Measurements from ENCODE around the gene PPIE. TPM values are rescaled to one million over a fixed set of nuclear protein-coding genes. Genes with fewer than 3 reads are reported as not detected.

The PPIE gene
- total and polyA plus RNA-seq, 7 experiments from 2014 or later, result 52.3 to 119 (median 72.7) TPM

DNA sequence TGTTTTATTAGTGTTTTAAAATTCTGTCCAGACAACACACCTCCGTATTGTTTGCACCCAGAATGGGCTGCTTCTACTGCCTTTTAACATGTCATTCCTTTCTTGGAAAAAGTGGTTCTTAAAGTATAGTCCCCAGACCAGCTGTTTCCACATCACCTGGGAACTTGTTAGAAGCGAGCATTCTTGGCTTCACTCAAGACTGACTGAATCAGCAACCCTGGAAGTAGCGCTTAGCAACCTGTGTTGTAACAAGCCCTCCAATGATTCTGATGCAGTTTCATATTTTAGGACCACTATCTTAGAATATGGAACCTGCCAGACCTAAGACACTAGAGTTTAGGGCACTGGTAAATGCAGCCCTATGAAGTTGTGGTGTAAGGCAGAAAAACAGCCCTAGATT lies 6.0 kb upstream of the PPIE start:
- H3K27me3 ChIP-seq (ENCODE audit: control insufficient read depth in 2 of 2, insufficient read depth in 2 of 2, low read length in 2 of 2), result peaks cover 0 to 4% of the 10 kb centered on the region in 2 donors

GRCh38 chr1:39733161-39733560 lies 5.5 kb upstream of the PPIE start:
- H3K4me3 Mint-ChIP-seq, result no peak overlapping the region
- ChIA-PET POLR2A (no interaction called here), CTCF (interaction anchor here (0.7 kb wide), 1 partner anchor 167 kb away, joined by 3 read pairs; no protein-coding TSS in a partner anchor)

More for the DNA sequence above, 6.0 kb upstream of the PPIE start:
- ATAC-seq, result no peak
- H3K36me3 ChIP-seq (ENCODE audit: control insufficient read depth in 2 of 3, insufficient read depth in 3 of 3, low read length in 3 of 3), result no peaks in the 10 kb centered on the region
- CTCF ChIA-PET, result no interaction called here
- peaks cover 44 to 64% (median 52%) of the 10 kb centered on the region in 5 donors for H3K27me3 Mint-ChIP-seq
- POLR2A ChIA-PET, result no interaction called here
- H3K4me1 ChIP-seq (ENCODE audit: control insufficient read depth in 2 of 2, insufficient read depth in 2 of 2, low read length in 2 of 2), result peaks cover 0 to under 1% of the 10 kb centered on the region in 2 donors
- peaks cover 0 to 6% (median 3%) of the 10 kb centered on the region in 5 donors for H3K36me3 Mint-ChIP-seq
- no peak overlapping the region for H3K4me3 ChIP-seq (ENCODE audit: low read length)
- DNase-seq, result no peak
- peaks cover 0 to 7% (median 0%) of the 10 kb centered on the region in 11 donors for H3K9me3 Mint-ChIP-seq
- peaks cover 0 to 19% (median 5%) of the 10 kb centered on the region in 7 donors for H3K4me1 Mint-ChIP-seq
- no peak overlapping the region for H3K4me3 Mint-ChIP-seq
- no peak overlapping the region for H3K27ac Mint-ChIP-seq
- H3K27ac ChIP-seq (ENCODE audit: low read depth, low read length), result no peak overlapping the region
- intact Hi-C loops (cut with micrococcal nuclease), result loop anchor here in 1 of 2 donors (10.0 kb wide), 1 partner anchor 302 kb away; no protein-coding TSS in a partner anchor
- H3K9me3 ChIP-seq (ENCODE audit: control insufficient read depth in 2 of 3, low read length in 3 of 3), result no peaks in the 10 kb centered on the region

DNA sequence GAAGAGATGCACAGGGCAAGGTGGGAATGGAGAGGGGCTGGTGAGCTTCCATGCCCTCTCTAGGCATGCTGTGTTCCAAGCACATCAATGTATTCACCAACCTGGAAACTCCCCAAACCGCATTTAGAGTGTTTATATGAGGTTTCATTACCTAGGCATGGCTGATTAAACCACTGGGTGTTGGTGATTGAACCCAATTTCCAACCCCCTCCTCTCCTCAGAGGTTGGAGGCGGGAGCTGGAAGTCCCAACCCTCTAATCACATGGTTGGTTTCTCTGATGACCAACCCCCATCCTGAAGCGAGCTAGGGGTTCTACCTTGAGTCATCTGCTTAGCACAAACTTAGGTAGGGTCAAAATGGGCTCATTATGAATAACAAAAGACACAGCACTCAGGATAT lies 3.0 kb upstream of the PPIE start:
- peaks cover 16 to 34% (median 24%) of the 10 kb centered on the region in 5 donors for H3K27me3 Mint-ChIP-seq
- peaks cover 16 to 35% (median 29%) of the 10 kb centered on the region in 7 donors for H3K4me1 Mint-ChIP-seq
- ChIA-PET POLR2A (interaction anchor here (1.9 kb wide), 1 partner anchor 10 kb away, joined by 5 read pairs; no protein-coding TSS in a partner anchor), CTCF (interaction anchor here (0.8 to 2.2 kb wide), 3 partner anchors 16 to 129 kb away, joined by 3 to 9 read pairs (median 3); partner anchors contain the start of gene NT5C1A)
- no peak overlapping the region for H3K27ac ChIP-seq (ENCODE audit: low read depth, low read length)
- H3K36me3 ChIP-seq (ENCODE audit: control insufficient read depth in 2 of 3, insufficient read depth in 3 of 3, low read length in 3 of 3), result peaks cover 0 to 7% (median 0%) of the 10 kb centered on the region in 3 experiments
- DNase-seq (no peak), ATAC-seq (no peak)
- H3K27ac Mint-ChIP-seq, result no peak overlapping the region
- intact Hi-C loops (cut with micrococcal nuclease), result loop anchor here (5.0 to 10.0 kb wide), 3 partner anchors 52 to 522 kb away; partner anchors contain the start of genes BMP8B (in 1 of the 2) and ZMPSTE24 (in 1 of the 2)
- no peak overlapping the region for H3K4me3 Mint-ChIP-seq
- no peak overlapping the region for H3K4me3 ChIP-seq (ENCODE audit: low read length)
- H3K4me1 ChIP-seq (ENCODE audit: control insufficient read depth in 2 of 2, insufficient read depth in 2 of 2, low read length in 2 of 2), result peaks cover 16 to 17% of the 10 kb centered on the region in 2 donors
- peaks cover 0 to 7% (median 0%) of the 10 kb centered on the region in 11 donors for H3K9me3 Mint-ChIP-seq
- no peaks in the 10 kb centered on the region for H3K9me3 ChIP-seq (ENCODE audit: control insufficient read depth in 2 of 3, low read length in 3 of 3)
- no peaks in the 10 kb centered on the region for H3K27me3 ChIP-seq (ENCODE audit: control insufficient read depth in 2 of 2, insufficient read depth in 2 of 2, low read length in 2 of 2)
- H3K36me3 Mint-ChIP-seq, result peaks cover 0 to 13% (median 6%) of the 10 kb centered on the region in 5 donors

More at GRCh38 chr1:39733161-39733560, 5.5 kb upstream of the PPIE start:
- no peak for ATAC-seq
- Histone ChIP-seq H3K4me3 (ENCODE audit: low read length) (no peak overlapping the region), H3K36me3 (ENCODE audit: control insufficient read depth in 2 of 3, insufficient read depth in 3 of 3, low read length in 3 of 3) (no peaks in the 10 kb centered on the region), H3K27me3 (ENCODE audit: control insufficient read depth in 2 of 2, insufficient read depth in 2 of 2, low read length in 2 of 2) (peaks cover 0 to under 1% of the 10 kb centered on the region in 2 donors), H3K27ac (ENCODE audit: low read depth, low read length) (no peak overlapping the region), H3K9me3 (ENCODE audit: control insufficient read depth in 2 of 3, low read length in 3 of 3) (no peaks in the 10 kb centered on the region), H3K4me1 (ENCODE audit: control insufficient read depth in 2 of 2, insufficient read depth in 2 of 2, low read length in 2 of 2) (peaks cover 3 to 5% of the 10 kb centered on the region in 2 donors)
- DNase-seq, result no peak
- Mint-ChIP-seq H3K9me3 (peaks cover 0 to 7% (median 0%) of the 10 kb centered on the region in 11 donors), H3K27ac (no peak overlapping the region), H3K4me1 (peaks cover 0 to 17% (median 7%) of the 10 kb centered on the region in 7 donors), H3K27me3 (peaks cover 40 to 60% (median 48%) of the 10 kb centered on the region in 5 donors), H3K36me3 (peaks cover 0 to 6% (median 3%) of the 10 kb centered on the region in 5 donors)
- intact Hi-C loops (cut with micrococcal nuclease), result loop anchor here in 1 of 2 donors (10.0 kb wide), 1 partner anchor 302 kb away; no protein-coding TSS in a partner anchor

DNA sequence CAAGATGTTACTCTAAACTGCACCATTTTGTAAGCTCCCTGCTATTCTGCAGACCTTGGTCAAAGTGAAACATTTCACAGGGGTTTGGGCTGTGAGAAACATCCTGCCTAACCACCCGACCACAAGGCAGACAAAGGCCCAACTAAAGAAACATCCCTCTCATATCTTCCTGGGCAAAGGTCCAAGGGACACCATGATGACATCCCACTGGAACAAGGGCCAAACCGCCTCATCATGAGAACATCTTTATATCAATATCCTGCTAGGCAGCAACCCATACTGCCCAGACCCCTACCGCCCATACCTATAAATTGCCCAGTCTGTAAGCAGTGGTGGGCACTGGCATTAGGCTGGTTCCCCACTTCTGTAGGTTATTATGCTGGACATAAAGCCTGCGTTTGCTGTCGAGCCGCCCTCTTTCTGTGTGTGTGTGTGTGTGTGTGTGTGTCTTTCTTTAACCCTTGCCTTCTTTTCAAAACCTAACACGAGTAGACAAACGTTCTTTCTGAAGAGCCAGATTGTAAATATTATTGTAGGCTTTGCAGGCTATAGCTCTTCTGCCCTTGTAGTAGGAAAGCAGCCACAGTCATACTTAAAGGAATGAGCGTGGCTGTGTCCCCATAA lies 1.0 kb upstream of the PPIE start:
- H3K4me1 Mint-ChIP-seq, result peaks cover 21 to 44% (median 38%) of the 10 kb centered on the region in 7 donors
- peak overlapping the region in 4 of 9 donors; percentile 58 to 97 (median 95) for H3K27ac Mint-ChIP-seq
- Histone ChIP-seq H3K9me3 (ENCODE audit: control insufficient read depth in 2 of 3, low read length in 3 of 3) (no peaks in the 10 kb centered on the region), H3K27me3 (ENCODE audit: control insufficient read depth in 2 of 2, insufficient read depth in 2 of 2, low read length in 2 of 2) (no peaks in the 10 kb centered on the region), H3K4me1 (ENCODE audit: control insufficient read depth in 2 of 2, insufficient read depth in 2 of 2, low read length in 2 of 2) (peaks cover 16 to 17% of the 10 kb centered on the region in 2 donors), H3K27ac (ENCODE audit: low read depth, low read length) (no peak overlapping the region), H3K36me3 (ENCODE audit: control insufficient read depth in 2 of 3, insufficient read depth in 3 of 3, low read length in 3 of 3) (peaks cover 9 to 23% (median 12%) of the 10 kb centered on the region in 3 experiments), H3K4me3 (ENCODE audit: low read length) (no peak overlapping the region)
- intact Hi-C loops (cut with micrococcal nuclease), result loop anchor here (1.0 to 10.0 kb wide), 7 partner anchors 17 to 865 kb away; partner anchors contain the start of genes HPCAL4 (in 2 of the 2), BMP8B (in 1 of the 2), MYCBP (in 1 of the 2) and PABPC4 (in 1 of the 2)
- H3K36me3 Mint-ChIP-seq, result peaks cover 10 to 23% (median 13%) of the 10 kb centered on the region in 5 donors
- ChIA-PET CTCF (interaction anchor here (0.6 to 1.6 kb wide), 5 partner anchors 63 to 795 kb away, joined by 3 to 10 read pairs (median 4); partner anchors contain the start of gene NT5C1A), POLR2A (interaction anchor here (0.7 to 1.9 kb wide), 10 partner anchors 9 to 1084 kb away, joined by 3 to 6 read pairs (median 4); partner anchors contain the start of genes NDUFS5 and PABPC4)
- peaks cover 0 to 7% (median 0%) of the 10 kb centered on the region in 11 donors for H3K9me3 Mint-ChIP-seq
- ATAC-seq, result no peak
- peak overlapping the region in 9 of 10 donors; percentile 1 to 98 (median 86) for H3K4me3 Mint-ChIP-seq
- DNase-seq, result no peak
- H3K27me3 Mint-ChIP-seq, result peaks cover 9 to 26% (median 18%) of the 10 kb centered on the region in 5 donors

DNA sequence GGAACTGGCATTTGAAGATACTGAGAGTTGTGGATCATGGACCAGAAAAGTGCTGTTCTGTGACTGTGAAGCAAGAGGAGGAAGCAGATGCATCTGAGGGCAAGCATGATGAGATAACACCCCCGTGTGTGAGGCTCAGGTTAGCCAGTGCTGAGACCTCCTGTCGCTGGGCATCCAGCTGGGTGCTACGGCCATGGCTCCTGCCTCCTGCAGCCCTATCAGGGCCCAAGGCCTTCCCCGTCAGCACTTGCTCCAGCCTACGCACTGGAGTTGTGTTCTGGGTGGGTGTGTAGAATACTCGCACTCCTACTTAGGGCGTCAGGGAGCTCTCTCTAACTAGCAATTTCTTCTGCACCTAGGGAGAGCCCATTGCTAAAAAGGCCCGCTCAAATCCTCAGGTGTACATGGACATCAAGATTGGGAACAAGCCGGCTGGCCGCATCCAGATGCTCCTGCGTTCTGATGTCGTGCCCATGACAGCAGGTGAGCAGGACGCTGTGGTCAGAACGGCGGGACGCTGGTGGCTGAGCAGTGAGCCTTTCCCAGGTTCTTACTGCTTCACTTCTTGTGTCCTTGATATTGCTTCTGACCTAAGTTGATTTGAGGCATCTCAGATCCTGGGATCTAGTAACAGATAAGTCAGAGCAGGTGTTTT lies 6.5 kb downstream of the PPIE start:
- ChIA-PET POLR2A (no interaction called here), CTCF (no interaction called here)
- no peak overlapping the region for H3K4me3 ChIP-seq (ENCODE audit: low read length)
- peaks cover 42 to 90% (median 51%) of the 10 kb centered on the region in 3 experiments for H3K36me3 ChIP-seq (ENCODE audit: control insufficient read depth in 2 of 3, insufficient read depth in 3 of 3, low read length in 3 of 3)
- no peaks in the 10 kb centered on the region for H3K9me3 ChIP-seq (ENCODE audit: control insufficient read depth in 2 of 3, low read length in 3 of 3)
- peaks cover 29 to 76% (median 43%) of the 10 kb centered on the region in 5 donors for H3K36me3 Mint-ChIP-seq
- no peak for DNase-seq
- no peaks in the 10 kb centered on the region for H3K27me3 Mint-ChIP-seq
- intact Hi-C loops (cut with micrococcal nuclease), result no loop called here
- H3K27me3 ChIP-seq (ENCODE audit: control insufficient read depth in 2 of 2, insufficient read depth in 2 of 2, low read length in 2 of 2), result no peaks in the 10 kb centered on the region
- H3K4me1 ChIP-seq (ENCODE audit: control insufficient read depth in 2 of 2, insufficient read depth in 2 of 2, low read length in 2 of 2), result peaks cover 0 to 1% of the 10 kb centered on the region in 2 donors
- no peak overlapping the region for H3K27ac Mint-ChIP-seq
- H3K27ac ChIP-seq (ENCODE audit: low read depth, low read length), result no peak overlapping the region
- no peak for ATAC-seq
- peaks cover 8 to 34% (median 20%) of the 10 kb centered on the region in 7 donors for H3K4me1 Mint-ChIP-seq
- H3K4me3 Mint-ChIP-seq, result no peak overlapping the region
- no peaks in the 10 kb centered on the region for H3K9me3 Mint-ChIP-seq

GRCh38 chr1:39751595-39751994 lies 12.9 kb downstream of the PPIE start:
- CTCF ChIA-PET, result interaction anchor here (0.6 kb wide), 1 partner anchor 453 kb away, joined by 3 read pairs; no protein-coding TSS in a partner anchor
- Mint-ChIP-seq H3K27ac (no peak overlapping the region), H3K4me1 (peaks cover 0 to 11% (median 5%) of the 10 kb centered on the region in 7 donors), H3K36me3 (peaks cover 26 to 77% (median 31%) of the 10 kb centered on the region in 5 donors), H3K9me3 (no peaks in the 10 kb centered on the region), H3K27me3 (no peaks in the 10 kb centered on the region), H3K4me3 (no peak overlapping the region)
- DNase-seq (no peak), ATAC-seq (no peak)
- intact Hi-C loops (cut with micrococcal nuclease), result no loop called here
- H3K4me1 ChIP-seq (ENCODE audit: control insufficient read depth in 2 of 2, insufficient read depth in 2 of 2, low read length in 2 of 2), result no peaks in the 10 kb centered on the region
- POLR2A ChIA-PET, result interaction anchor here (2.1 kb wide), 1 partner anchor 12 kb away, joined by 5 read pairs; the partner anchor contains the start of gene PPIE
- H3K4me3 ChIP-seq (ENCODE audit: low read length), result no peak overlapping the region
- H3K27ac ChIP-seq (ENCODE audit: low read depth, low read length), result no peak overlapping the region
- H3K9me3 ChIP-seq (ENCODE audit: control insufficient read depth in 2 of 3, low read length in 3 of 3), result no peaks in the 10 kb centered on the region
- H3K36me3 ChIP-seq (ENCODE audit: control insufficient read depth in 2 of 3, insufficient read depth in 3 of 3, low read length in 3 of 3), result peaks cover 38 to 97% (median 50%) of the 10 kb centered on the region in 3 experiments
- no peaks in the 10 kb centered on the region for H3K27me3 ChIP-seq (ENCODE audit: control insufficient read depth in 2 of 2, insufficient read depth in 2 of 2, low read length in 2 of 2)
